GM18951 (cell line): ENCODE measurements around the gene CCT5.
"Not testable (repeated sequence)": the region's sequence is repeated elsewhere in the genome, so short reads cannot be mapped to it uniquely, and the experiment has no call there.

Experiments
- POLR2A ChIP-seq: IDR thresholded peaks from 4 replicates; pipeline ENCODE4 v1.6.1; 2011; ENCODE audit warnings: mild to moderate bottlenecking; ENCODE audit not compliant: insufficient read length, insufficient read depth; ENCODE audit errors: extremely low read depth
- in situ Hi-C: fragments of 300-500 bp; cut with MboI; formaldehyde crosslinking; loops from one replicate; pipeline ENCODE4 v1.12.0; 2022; ENCODE audit warnings: low sequenced_read_pairs, mixed read lengths, inconsistent platforms; ENCODE audit not compliant: unreplicated experiment

The CCT5 gene

GRCh38 chr5:10259899-10260298, 9.8 kb downstream of the CCT5 start:
- in situ Hi-C loops: no loop called here
- no peak for TF ChIP-seq POLR2A

GRCh38 chr5:10261065-10261464, 11.0 kb downstream of the CCT5 start:
- in situ Hi-C loops: no loop called here
- no peak for TF ChIP-seq POLR2A

GRCh38 chr5:10262121-10262774, 12.2 kb downstream of the CCT5 start:
- in situ Hi-C loops: no loop called here
- no peak for TF ChIP-seq POLR2A

- no peak for TF ChIP-seq POLR2A
- in situ Hi-C loops: no loop called here
Measured at GRCh38 chr5:10262995-10263394, 12.9 kb downstream of the CCT5 start.

GRCh38 chr5:10264604-10265003, 14.5 kb downstream of the CCT5 start:
- TF ChIP-seq POLR2A: no peak
- in situ Hi-C loops: no loop called here

- peak; percentile 26 for TF ChIP-seq POLR2A
- in situ Hi-C loops: no loop called here
Measured at GRCh38 chr5:10265245-10266109, 15.4 kb downstream of the CCT5 start.

- TF ChIP-seq POLR2A: no peak
- in situ Hi-C loops: no loop called here
Measured at GRCh38 chr5:10266137-10266536, 16.1 kb downstream of the CCT5 start.

- no peak for TF ChIP-seq POLR2A
- in situ Hi-C loops: no loop called here
Measured at GRCh38 chr5:10266839-10267238, 16.8 kb downstream of the CCT5 start.

GRCh38 chr5:10268100-10268499, 18.0 kb downstream of the CCT5 start:
- in situ Hi-C loops: no loop called here

GRCh38 chr5:10272053-10272874, 22.2 kb downstream of the CCT5 start:
- in situ Hi-C loops: no loop called here
- TF ChIP-seq POLR2A: no peak

More at GRCh38 chr5:10268100-10268499, 18.0 kb downstream of the CCT5 start:
- no peak for TF ChIP-seq POLR2A

- in situ Hi-C loops: not testable (repeated sequence)
Measured at GRCh38 chr5:10272875-10273209, 22.8 kb downstream of the CCT5 start.

- TF ChIP-seq POLR2A: no peak
- in situ Hi-C loops: loop anchor here (25.0 kb wide), 1 partner anchor 137 kb away; no protein-coding TSS in a partner anchor
Measured at GRCh38 chr5:10275460-10275859, 25.4 kb downstream of the CCT5 start.

GRCh38 chr5:10275991-10276390, 25.9 kb downstream of the CCT5 start:
- no peak for TF ChIP-seq POLR2A

More at GRCh38 chr5:10275991-10276390, 25.9 kb downstream of the CCT5 start:
- in situ Hi-C loops: loop anchor here (25.0 kb wide), 1 partner anchor 136 kb away; no protein-coding TSS in a partner anchor
